Measurements from ENCODE around the gene NDUFAF5.

The NDUFAF5 gene

GRCh38 chr20:13821876-13822275 is 37.0 kb downstream of the NDUFAF5 start:
- no peak for DNase-seq
- TF ChIP-seq CTCF (IDR thresholded peaks at IDR 0.05; ENCODE audit: low read depth, low read length), result no peak
- Histone ChIP-seq H3K36me3 (peaks cover 15% of the 10 kb centered on the region), H3K27me3 (peaks cover 7% of the 10 kb centered on the region), H3K4me1 (no peaks in the 10 kb centered on the region), H3K4me3 (ENCODE audit: low read depth, low read length) (no peak overlapping the region), H3K9me3 (no peaks in the 10 kb centered on the region; the same call in 1 of the 2 replicates)

- DNase-seq, result no peak
- Histone ChIP-seq H3K36me3 (peaks cover 9% of the 10 kb centered on the region), H3K27me3 (peaks cover 7% of the 10 kb centered on the region), H3K4me1 (no peaks in the 10 kb centered on the region), H3K9me3 (no peaks in the 10 kb centered on the region; the same call in 1 of the 2 replicates), H3K4me3 (ENCODE audit: low read depth, low read length) (no peak overlapping the region)
- TF ChIP-seq CTCF (IDR thresholded peaks at IDR 0.05; ENCODE audit: low read depth, low read length), result peak; percentile 10; the same call in 1 of the 2 replicates
These were observed 37.6 kb downstream of the NDUFAF5 start for GRCh38 chr20:13822459-13822858.

- Histone ChIP-seq H3K4me3 (ENCODE audit: low read depth, low read length) (no peak overlapping the region), H3K36me3 (no peaks in the 10 kb centered on the region; the same call in 1 of the 2 replicates), H3K9me3 (no peaks in the 10 kb centered on the region; the same call in 1 of the 2 replicates), H3K27me3 (peaks cover 7% of the 10 kb centered on the region), H3K4me1 (no peaks in the 10 kb centered on the region)
- no peak for DNase-seq
- TF ChIP-seq CTCF (IDR thresholded peaks at IDR 0.05; ENCODE audit: low read depth, low read length), result no peak
These were observed 39.6 kb downstream of the NDUFAF5 start for GRCh38 chr20:13824459-13824858.

GRCh38 chr20:13825465-13825864 is 40.6 kb downstream of the NDUFAF5 start:
- peaks cover 7% of the 10 kb centered on the region for H3K27me3 ChIP-seq
- H3K4me3 ChIP-seq (ENCODE audit: low read depth, low read length), result no peak overlapping the region
- H3K4me1 ChIP-seq, result no peaks in the 10 kb centered on the region
- H3K9me3 ChIP-seq, result no peaks in the 10 kb centered on the region; the same call in 1 of the 2 replicates
- H3K36me3 ChIP-seq, result no peaks in the 10 kb centered on the region; the same call in 1 of the 2 replicates
- no peak for DNase-seq
- no peak for TF ChIP-seq CTCF (IDR thresholded peaks at IDR 0.05; ENCODE audit: low read depth, low read length)

- Histone ChIP-seq H3K36me3 (no peaks in the 10 kb centered on the region), H3K4me3 (ENCODE audit: low read depth, low read length) (no peak overlapping the region), H3K4me1 (no peaks in the 10 kb centered on the region), H3K27me3 (peaks cover 7% of the 10 kb centered on the region), H3K9me3 (no peaks in the 10 kb centered on the region)
- DNase-seq, result no peak
- TF ChIP-seq CTCF (IDR thresholded peaks at IDR 0.05; ENCODE audit: low read depth, low read length), result no peak
These were observed 46.6 kb downstream of the NDUFAF5 start for GRCh38 chr20:13831476-13831875.

GRCh38 chr20:13838664-13839063 is 53.8 kb downstream of the NDUFAF5 start:
- no peak overlapping the region for H3K4me3 ChIP-seq (ENCODE audit: low read depth, low read length)
- H3K27me3 ChIP-seq, result peaks cover 12% of the 10 kb centered on the region
- no peak for DNase-seq
- TF ChIP-seq CTCF (IDR thresholded peaks at IDR 0.05; ENCODE audit: low read depth, low read length), result no peak
- no peaks in the 10 kb centered on the region for H3K36me3 ChIP-seq
- no peaks in the 10 kb centered on the region for H3K9me3 ChIP-seq
- no peaks in the 10 kb centered on the region for H3K4me1 ChIP-seq
